ENCODE results near the gene PDCD1.
"Not testable (repeated sequence)": the region's sequence is repeated elsewhere in the genome, so short reads cannot be mapped to it uniquely, and the experiment has no call there.

Gene PDCD1

GRCh38 chr2:241849616-241850543 is 8.8 kb downstream of the PDCD1 start:
- no peak for DNase-seq

GRCh38 chr2:241848761-241849615 is 9.7 kb downstream of the PDCD1 start:
- no peak for DNase-seq

- DNase-seq: no peak
These were observed 12.3 kb downstream of the PDCD1 start for GRCh38 chr2:241846406-241846805.

- no peak for DNase-seq
These were observed 13.7 kb downstream of the PDCD1 start for GRCh38 chr2:241844831-241845578.

GRCh38 chr2:241844066-241844728 is 14.5 kb downstream of the PDCD1 start:
- DNase-seq: peak; percentile 50

GRCh38 chr2:241843321-241844065 is 15.2 kb downstream of the PDCD1 start:
- no peak for DNase-seq

GRCh38 chr2:241842620-241843211 is 16.0 kb downstream of the PDCD1 start:
- DNase-seq: peak; percentile 94

- DNase-seq: no peak
These were observed 16.7 kb downstream of the PDCD1 start for GRCh38 chr2:241842067-241842415.

GRCh38 chr2:241841181-241842066 is 17.3 kb downstream of the PDCD1 start:
- DNase-seq: no peak

GRCh38 chr2:241837197-241837965 is 21.3 kb downstream of the PDCD1 start:
- no peak for DNase-seq

GRCh38 chr2:241836292-241836691 is 22.4 kb downstream of the PDCD1 start:
- DNase-seq: no peak

- DNase-seq: peak; percentile 39
These were observed 23.1 kb downstream of the PDCD1 start for GRCh38 chr2:241835611-241836010.

GRCh38 chr2:241834527-241835210 is 24.0 kb downstream of the PDCD1 start:
- no peak for DNase-seq

- DNase-seq: not testable (repeated sequence)
These were observed 24.8 kb downstream of the PDCD1 start for GRCh38 chr2:241833756-241834526.

- no peak for DNase-seq
These were observed 25.5 kb downstream of the PDCD1 start for GRCh38 chr2:241833101-241833663.

- no peak for DNase-seq
These were observed 31.3 kb downstream of the PDCD1 start for GRCh38 chr2:241827394-241827793.

Data from MV-4-11 (cell line).